Naive thymus-derived CD4-positive, alpha-beta T cell (primary cell): ENCODE data around the gene SHBG. TPM values are rescaled to one million over a fixed set of nuclear protein-coding genes. Genes with fewer than 3 reads are reported as not detected.

Experiments
- ATAC-seq: fragments of 150-1000 bp; cut with Tn5 transposase; 2 replicates; pipeline ENCODE4 v1.10.0; 2021; ENCODE audit warnings: mild to moderate bottlenecking, moderate library complexity
- CTCF ChIA-PET: fragments of 350-600 bp; sonication (Branson Sonifier 250); formaldehyde crosslinking; loops from one replicate; lab custom pipeline; 2021; ENCODE audit warnings: antibody characterized with exemption; lab: Charles Lee
- POLR2A ChIA-PET: fragments of 350-600 bp; sonication (Branson Sonifier 250); formaldehyde crosslinking; loops from one replicate; lab custom pipeline; 2021; ENCODE audit warnings: antibody characterized with exemption, inconsistent platforms; lab: Charles Lee
- DNase-seq, 9 donors: peaks; one replicate each; pipeline versions ENCODE4 v3.0.0 to v3.0.0-alpha.2; 2020 to 2022; ENCODE audit warnings: mixed read lengths in 1 of 9
- H3K27ac ChIP-seq: one replicate; pipeline ENCODE4 v1.7.0; 2013; ENCODE audit warnings: mild to moderate bottlenecking, low read depth, low read length, moderate library complexity
- H3K27me3 ChIP-seq, 2 donors: one replicate each; pipeline ENCODE4 v1.7.0; 2013; ENCODE audit warnings: low read length in 2 of 2, mild to moderate bottlenecking in 2 of 2, moderate library complexity in 2 of 2; ENCODE audit not compliant: control insufficient read depth in 2 of 2, insufficient read depth in 2 of 2
- H3K36me3 ChIP-seq, 3 experiments: 1 replicate in 2 of 3; 2 replicates in 1 of 3; pipeline ENCODE4 v1.7.0; 2013; ENCODE audit warnings: low read length in 3 of 3, mild to moderate bottlenecking in 3 of 3, moderate library complexity in 1 of 3; ENCODE audit not compliant: insufficient read depth in 3 of 3, control insufficient read depth in 2 of 3
- H3K4me1 ChIP-seq, 2 donors: one replicate each; pipeline ENCODE4 v1.7.0; 2013; ENCODE audit warnings: low read length in 2 of 2, mild to moderate bottlenecking in 2 of 2, moderate library complexity in 1 of 2; ENCODE audit not compliant: control insufficient read depth in 2 of 2, insufficient read depth in 2 of 2
- H3K4me3 ChIP-seq: 2 replicates; pipeline ENCODE4 v1.7.0; 2013; ENCODE audit warnings: mild to moderate bottlenecking, low read length
- H3K9me3 ChIP-seq, 3 experiments: 1 replicate in 2 of 3; 2 replicates in 1 of 3; pipeline ENCODE4 v1.7.0; 2013; ENCODE audit warnings: low read length in 3 of 3; ENCODE audit not compliant: control insufficient read depth in 2 of 3
- H3K27ac Mint-ChIP-seq, 9 donors: one replicate each; pipeline ENCODE4 v1.8.0; 2020 to 2022; ENCODE audit warnings: mixed read lengths in 9 of 9, mild to moderate bottlenecking in 8 of 9, moderate library complexity in 5 of 9, inconsistent platforms in 2 of 9
- H3K27me3 Mint-ChIP-seq, 5 donors: one replicate each; pipeline ENCODE4 v1.8.0; 2021 to 2022; ENCODE audit warnings: mixed read lengths in 5 of 5, mild to moderate bottlenecking in 1 of 5
- H3K36me3 Mint-ChIP-seq, 5 donors: one replicate each; pipeline ENCODE4 v1.8.0; 2020 to 2022; ENCODE audit warnings: mixed read lengths in 5 of 5, mild to moderate bottlenecking in 3 of 5, inconsistent platforms in 1 of 5
- H3K4me1 Mint-ChIP-seq, 7 donors: one replicate each; pipeline ENCODE4 v1.8.0; 2020 to 2022; ENCODE audit warnings: mixed read lengths in 7 of 7, mild to moderate bottlenecking in 3 of 7, inconsistent platforms in 1 of 7
- H3K4me3 Mint-ChIP-seq, 10 donors: one replicate each; pipeline ENCODE4 v1.8.0; 2020 to 2022; ENCODE audit warnings: mild to moderate bottlenecking in 10 of 10, mixed read lengths in 10 of 10, moderate library complexity in 6 of 10, inconsistent platforms in 2 of 10
- H3K9me3 Mint-ChIP-seq, 11 donors: one replicate each; pipeline ENCODE4 v1.8.0; 2020 to 2022; ENCODE audit warnings: mixed read lengths in 11 of 11, mild to moderate bottlenecking in 4 of 11, inconsistent platforms in 1 of 11, moderate library complexity in 1 of 11
- intact Hi-C, 2 donors: fragments of 100-400 bp; cut with micrococcal nuclease; formaldehyde crosslinking; loops; one replicate each; pipeline ENCODE4 v1.15.1; 2023
- polyA plus RNA-seq, 2 donors: library from polyadenylated mRNA; unstranded; fragments of 300-500 nt; fragmentation: Illumina TruSeq; gene quantifications; one replicate each; pipeline ENCODE4 v1.2.3, GENCODE V29; 2021
- total RNA-seq, 6 experiments: library from RNA in 5 of 6; stranded (reverse) in 5 of 6; gene quantifications; 1 replicate in 5 of 6; 2 replicates in 1 of 6; pipeline ENCODE4 v1.2.3 and lab custom pipeline; 2021 to 2026

Gene SHBG
- total and polyA plus RNA-seq, 7 experiments from 2014 or later, result not detected

GRCh38 chr17:7626956-7627249 lies 3.0 kb upstream of the SHBG start:
- Histone ChIP-seq H3K27ac (peak overlapping the region; percentile 93), H3K36me3 (peaks cover 0 to 3% (median 0%) of the 10 kb centered on the region in 3 experiments), H3K4me1 (peaks cover 5% of the 10 kb centered on the region in 2 donors), H3K9me3 (no peaks in the 10 kb centered on the region), H3K27me3 (no peaks in the 10 kb centered on the region), H3K4me3 (peak overlapping the region; percentile 79)
- ChIA-PET CTCF (interaction anchor here (0.6 to 2.2 kb wide), 4 partner anchors 8 to 61 kb away, joined by 3 to 18 read pairs (median 4); partner anchors contain the start of genes TP53 and WRAP53), POLR2A (interaction anchor here (0.7 to 3.0 kb wide), 10 partner anchors 8 to 143 kb away, joined by 3 to 76 read pairs (median 5); partner anchors contain the start of genes ATP1B2, FXR2, POLR2A and TP53)
- ATAC-seq (no peak), DNase-seq (no peak)
- no peaks in the 10 kb centered on the region for H3K9me3 Mint-ChIP-seq
- peaks cover 0 to 3% (median 0%) of the 10 kb centered on the region in 5 donors for H3K36me3 Mint-ChIP-seq
- H3K4me1 Mint-ChIP-seq, result peaks cover 7 to 19% (median 16%) of the 10 kb centered on the region in 7 donors
- intact Hi-C loops, result loop anchor here (1.0 kb wide), 3 partner anchors 12 to 61 kb away; partner anchors contain the start of genes ATP1B2 (in 2 of the 2) and WRAP53 (in 2 of the 2)
- H3K4me3 Mint-ChIP-seq, result peak overlapping the region; percentile 90 to 96 (median 94)
- peak overlapping the region; percentile 75 to 95 (median 87) for H3K27ac Mint-ChIP-seq
- H3K27me3 Mint-ChIP-seq, result no peaks in the 10 kb centered on the region

DNA sequence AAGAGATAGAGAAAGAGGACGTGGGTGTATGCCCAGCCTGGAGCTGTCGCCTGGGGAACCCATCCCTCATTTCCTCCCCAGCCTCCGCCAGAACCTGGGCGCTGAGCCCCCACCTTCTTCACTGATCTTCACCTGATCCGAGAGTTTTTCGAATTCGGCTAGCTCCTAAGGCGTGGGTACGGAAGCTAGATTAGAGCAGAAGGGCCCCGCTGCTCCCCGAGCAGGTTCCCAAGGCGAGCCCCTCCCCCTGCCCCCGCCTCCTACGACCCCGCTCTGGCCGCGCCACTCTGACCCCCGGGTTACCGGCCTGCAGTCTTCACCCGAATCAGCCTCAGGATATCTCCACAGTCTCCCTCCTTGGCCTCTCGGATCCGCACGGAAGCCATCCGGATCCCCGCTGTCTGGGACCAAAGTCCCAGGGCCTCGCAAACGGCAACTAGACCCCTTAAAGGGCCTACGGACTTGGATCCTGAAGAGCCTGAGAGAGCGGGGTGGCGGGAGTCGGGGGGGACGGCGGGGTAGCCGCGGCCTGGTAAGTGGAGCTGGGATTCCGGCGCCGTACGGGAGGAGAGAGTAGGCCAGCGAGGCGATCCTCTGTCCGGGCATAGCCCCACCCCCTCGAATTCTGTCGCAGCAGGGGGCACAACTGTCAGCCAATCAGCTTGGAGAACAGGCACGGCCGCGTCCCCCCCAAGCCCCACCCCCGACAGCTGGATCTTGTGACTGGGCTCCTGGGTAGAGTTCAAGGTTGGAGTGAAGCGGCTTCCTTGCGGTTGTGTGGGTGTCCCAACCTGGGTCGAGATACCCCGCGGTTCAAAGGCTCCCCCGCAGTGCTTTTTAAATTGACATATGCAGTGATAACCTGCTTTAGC lies 2.4 kb upstream of the SHBG start, which contains the start of gene SAT2:
Gene SAT2, minus strand, starts transcription at position 572 of the 872 bp plus-strand sequence. Its CDS starts 186 bp downstream, at position 386.
- Histone ChIP-seq H3K9me3 (no peaks in the 10 kb centered on the region), H3K27ac (peak within 1 kb of the TSS; percentile 93), H3K36me3 (peaks cover 0 to 3% (median 0%) of the 10 kb centered on the region in 3 experiments), H3K27me3 (no peaks in the 10 kb centered on the region), H3K4me3 (peak within 1 kb of the TSS; percentile 79), H3K4me1 (peaks cover 5% of the 10 kb centered on the region in 2 donors)
- Mint-ChIP-seq H3K27me3 (no peaks in the 10 kb centered on the region), H3K36me3 (peaks cover 0 to 3% (median 0%) of the 10 kb centered on the region in 5 donors), H3K4me3 (peak within 1 kb of the TSS; percentile 90 to 96 (median 94)), H3K9me3 (no peaks in the 10 kb centered on the region), H3K27ac (peak within 1 kb of the TSS; percentile 75 to 95 (median 87)), H3K4me1 (peaks cover 7 to 19% (median 17%) of the 10 kb centered on the region in 7 donors)
- DNase-seq, result peak; percentile 47 to 87 (median 72)
- CTCF ChIA-PET, result interaction anchor here (0.6 to 2.2 kb wide), 9 partner anchors 8 to 576 kb away, joined by 3 to 18 read pairs (median 3); partner anchors contain the start of genes FXR2, SOX15, TP53 and WRAP53
- POLR2A ChIA-PET, result interaction anchor here (0.7 to 3.0 kb wide), 20 partner anchors 7 to 255 kb away, joined by 3 to 76 read pairs (median 4); partner anchors contain the start of genes ATP1B2, FXR2, MPDU1 and POLR2A
- intact Hi-C loops, result loop anchor here (1.0 kb wide), 3 partner anchors 12 to 61 kb away; partner anchors contain the start of genes ATP1B2 (in 2 of the 2) and WRAP53 (in 2 of the 2)
- ATAC-seq, result peak; percentile 97

DNA sequence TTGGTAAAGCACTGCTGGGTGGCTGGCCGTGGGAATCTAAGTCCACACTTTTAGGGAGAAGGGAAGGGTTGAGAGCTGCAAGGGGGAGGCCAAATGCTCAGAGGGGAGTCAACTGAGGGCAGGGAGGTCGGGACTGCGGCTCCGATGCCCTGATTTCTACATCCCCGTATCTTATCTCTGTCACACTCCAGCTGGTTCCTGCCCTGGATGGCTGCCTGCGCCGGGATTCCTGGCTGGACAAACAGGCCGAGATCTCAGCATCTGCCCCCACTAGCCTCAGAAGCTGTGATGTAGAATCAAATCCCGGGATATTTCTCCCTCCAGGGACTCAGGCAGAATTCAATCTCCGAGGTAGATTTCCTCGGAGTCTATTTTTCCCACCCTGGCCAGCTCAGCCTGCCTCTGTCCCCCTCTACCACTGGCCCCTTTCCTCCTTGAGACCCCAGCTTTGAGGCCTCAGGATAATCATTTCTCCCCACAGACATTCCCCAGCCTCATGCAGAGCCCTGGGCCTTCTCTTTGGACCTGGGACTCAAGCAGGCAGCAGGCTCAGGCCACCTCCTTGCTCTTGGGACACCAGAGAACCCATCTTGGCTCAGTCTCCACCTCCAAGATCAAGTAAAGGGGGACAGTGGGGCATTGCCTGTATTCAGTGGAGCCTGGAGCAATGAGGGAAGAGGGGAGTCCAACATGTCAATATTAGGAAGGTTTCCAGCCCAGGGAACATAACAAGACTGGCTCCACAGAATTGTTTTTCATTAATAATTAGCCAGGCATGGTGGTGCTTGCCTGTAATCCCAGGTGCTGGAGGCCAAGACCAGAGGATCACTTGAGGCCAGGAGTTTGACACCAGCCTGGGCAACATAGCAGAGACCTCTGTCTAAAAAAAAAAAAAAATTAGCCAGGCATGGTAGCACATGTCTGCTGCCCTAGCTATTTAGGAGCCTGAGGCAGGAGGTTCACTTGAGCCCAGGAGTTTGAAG lies 1.8 kb downstream of the SHBG start:
- Mint-ChIP-seq H3K27ac (no peak overlapping the region), H3K27me3 (peaks cover 0 to 2% (median 0%) of the 10 kb centered on the region in 5 donors), H3K9me3 (no peaks in the 10 kb centered on the region), H3K4me1 (peaks cover 4 to 12% (median 12%) of the 10 kb centered on the region in 7 donors), H3K36me3 (no peaks in the 10 kb centered on the region), H3K4me3 (no peak overlapping the region)
- ChIA-PET CTCF (interaction anchor here (0.5 to 2.8 kb wide), 6 partner anchors 11 to 82 kb away, joined by 3 to 25 read pairs (median 6); partner anchors contain the start of genes FXR2, TP53 and WRAP53), POLR2A (interaction anchor here (1.0 to 3.6 kb wide), 4 partner anchors 16 to 56 kb away, joined by 3 to 31 read pairs (median 5); partner anchors contain the start of genes FXR2, TP53 and WRAP53)
- Histone ChIP-seq H3K4me3 (no peak overlapping the region), H3K9me3 (no peaks in the 10 kb centered on the region), H3K4me1 (peaks cover 3% of the 10 kb centered on the region in 2 donors), H3K27ac (no peak overlapping the region), H3K36me3 (peaks cover 0 to 3% (median 0%) of the 10 kb centered on the region in 3 experiments), H3K27me3 (no peaks in the 10 kb centered on the region)
- no peak for DNase-seq
- no peak for ATAC-seq
- intact Hi-C loops, result loop anchor here (1.0 to 2.0 kb wide), 2 partner anchors 41 to 57 kb away; partner anchors contain the start of gene WRAP53 (in 2 of the 2)

DNA sequence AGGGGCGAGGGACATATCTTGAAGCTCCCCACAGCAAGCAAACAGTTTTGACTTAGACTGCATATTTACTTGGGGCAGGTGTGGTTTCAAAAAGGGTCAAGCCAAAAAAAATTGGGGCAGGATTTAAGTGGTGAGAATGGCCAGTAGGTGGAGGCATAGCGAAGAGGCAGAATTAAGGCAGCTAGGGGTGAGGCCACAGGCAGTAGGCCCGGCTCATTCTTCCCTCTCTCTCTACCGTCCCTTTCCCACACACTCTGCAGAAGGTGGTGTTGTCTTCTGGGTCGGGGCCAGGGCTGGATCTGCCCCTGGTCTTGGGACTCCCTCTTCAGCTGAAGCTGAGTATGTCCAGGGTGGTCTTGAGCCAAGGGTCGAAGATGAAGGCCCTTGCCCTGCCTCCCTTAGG lies 2.6 kb downstream of the SHBG start:
- Histone ChIP-seq H3K4me3 (no peak overlapping the region), H3K9me3 (no peaks in the 10 kb centered on the region), H3K4me1 (no peaks in the 10 kb centered on the region), H3K27me3 (no peaks in the 10 kb centered on the region), H3K36me3 (peaks cover 0 to 2% (median 0%) of the 10 kb centered on the region in 3 experiments), H3K27ac (no peak overlapping the region)
- ChIA-PET CTCF (interaction anchor here (0.6 to 2.8 kb wide), 7 partner anchors 10 to 82 kb away, joined by 3 to 25 read pairs (median 7); partner anchors contain the start of genes FXR2, TP53 and WRAP53), POLR2A (interaction anchor here (0.7 to 3.6 kb wide), 4 partner anchors 10 to 55 kb away, joined by 3 to 31 read pairs (median 4); partner anchors contain the start of genes TP53 and WRAP53)
- peak in 4 of 9 donors; percentile 11 to 39 (median 28) for DNase-seq
- Mint-ChIP-seq H3K9me3 (no peaks in the 10 kb centered on the region), H3K27ac (peak overlapping the region in 1 of 9 donors; percentile 48), H3K4me1 (peaks cover 0 to 7% (median 4%) of the 10 kb centered on the region in 7 donors), H3K4me3 (peak overlapping the region in 1 of 10 donors; percentile 30), H3K36me3 (no peaks in the 10 kb centered on the region), H3K27me3 (peaks cover 0 to 2% (median 0%) of the 10 kb centered on the region in 5 donors)
- intact Hi-C loops, result loop anchor here (1.0 to 2.0 kb wide), 2 partner anchors 40 to 56 kb away; partner anchors contain the start of gene WRAP53 (in 2 of the 2)
- peak; percentile 54 for ATAC-seq

GRCh38 chr17:7633093-7633492 lies 3.2 kb downstream of the SHBG start:
- no peaks in the 10 kb centered on the region for H3K36me3 Mint-ChIP-seq
- intact Hi-C loops, result loop anchor here in 1 of 2 donors (2.0 kb wide), 1 partner anchor 40 kb away; no protein-coding TSS in a partner anchor
- no peak overlapping the region for H3K4me3 ChIP-seq
- POLR2A ChIA-PET, result interaction anchor here (0.7 to 3.6 kb wide), 6 partner anchors 10 to 603 kb away, joined by 3 to 31 read pairs (median 4); partner anchors contain the start of genes TP53 and WRAP53
- H3K9me3 Mint-ChIP-seq, result no peaks in the 10 kb centered on the region
- no peak for ATAC-seq
- H3K36me3 ChIP-seq, result no peaks in the 10 kb centered on the region
- no peak overlapping the region for H3K4me3 Mint-ChIP-seq
- H3K4me1 ChIP-seq, result no peaks in the 10 kb centered on the region
- peaks cover 0 to 2% (median 0%) of the 10 kb centered on the region in 5 donors for H3K27me3 Mint-ChIP-seq
- H3K27me3 ChIP-seq, result no peaks in the 10 kb centered on the region
- H3K27ac Mint-ChIP-seq, result no peak overlapping the region
- H3K9me3 ChIP-seq, result no peaks in the 10 kb centered on the region
- peaks cover 0 to 5% (median 0%) of the 10 kb centered on the region in 7 donors for H3K4me1 Mint-ChIP-seq
- DNase-seq, result no peak
- CTCF ChIA-PET, result interaction anchor here (0.7 to 2.8 kb wide), 5 partner anchors 10 to 54 kb away, joined by 3 to 25 read pairs (median 7); partner anchors contain the start of genes FXR2, TP53 and WRAP53
- no peak overlapping the region for H3K27ac ChIP-seq
